Endothelial cell of umbilical vein (primary cell): ENCODE results near the gene TMIE. TPM values are rescaled to one million over a fixed set of nuclear protein-coding genes. Genes with fewer than 3 reads are reported as not detected.

ENCODE experiments used
- BruUV-seq: library from RNA; stranded (reverse); fragments of 400-500 nt; replicated peaks from 2 replicates; lab custom pipeline; 2021; lab: Mats Ljungman, UMichigan
- CTCF ChIA-PET: fragments of 300-600, 350-600 bp; sonication (Branson Sonifier 250); formaldehyde crosslinking; loops from one replicate; lab custom pipeline; 2021; ENCODE audit warnings: antibody characterized with exemption, inconsistent platforms; lab: Charles Lee
- POLR2A ChIA-PET: fragments of 300-600, 350-600 bp; sonication (Branson Sonifier 250); formaldehyde crosslinking; loops from one replicate; lab custom pipeline; 2021; ENCODE audit warnings: antibody characterized with exemption, inconsistent platforms; lab: Charles Lee
- DNase-seq: peaks from one replicate; pipeline ENCODE4 v3.0.0-alpha.2; 2011; ENCODE audit warnings: low read depth, low spot score
- FAIRE-seq: peaks from 2 replicates; lab custom pipeline; 2011; peaks lifted over from hg19 to GRCh38; lab: Jason Lieb, UNC
- H2AFZ ChIP-seq: 2 replicates; pipeline ENCODE4 v1.6.0; 2012; ENCODE audit warnings: low read depth, low read length, control low read depth, inconsistent platforms
- H3K27ac ChIP-seq: 2 replicates; pipeline ENCODE4 v1.5.1; 2011; ENCODE audit warnings: low read depth, mild to moderate bottlenecking, control low read depth, low read length, moderate library complexity; ENCODE audit not compliant: insufficient read depth
- H3K27me3 ChIP-seq, 2 experiments: 2 replicates each; pipeline versions ENCODE4 v1.6.0 to v1.6.1; 2011; ENCODE audit warnings: low read length in 2 of 2, mixed read lengths in 1 of 2; ENCODE audit not compliant: control insufficient read depth in 2 of 2, insufficient read depth in 2 of 2
- H3K36me3 ChIP-seq, 2 experiments: 2 replicates in 1 of 2; 3 replicates in 1 of 2; pipeline ENCODE4 v1.5.1; 2011; ENCODE audit warnings: low read length in 2 of 2, mild to moderate bottlenecking in 1 of 2, moderate library complexity in 1 of 2; ENCODE audit not compliant: control insufficient read depth in 2 of 2, insufficient read depth in 2 of 2; ENCODE audit errors: extremely low read depth in 1 of 2
- H3K4me1 ChIP-seq: 3 replicates; pipeline ENCODE4 v1.5.1; 2011; ENCODE audit warnings: mild to moderate bottlenecking, low read length; ENCODE audit not compliant: control insufficient read depth, insufficient read depth; ENCODE audit errors: extremely low read depth
- H3K4me2 ChIP-seq: 2 replicates; pipeline ENCODE4 v1.6.1; 2011; ENCODE audit warnings: low read length, control low read depth, mixed read lengths; ENCODE audit not compliant: insufficient read depth
- H3K4me3 ChIP-seq, 3 experiments: fragments of 200-600 bp in 1 of 3; sonication (generic), shearing (Covaris generic) in 1 of 3; replicated peaks in 1 of 3; 2 replicates each; pipeline ENCODE4 v1.5.1; 2011 to 2016; ENCODE audit warnings: control low read depth in 3 of 3, low read length in 3 of 3, mild to moderate bottlenecking in 2 of 3, inconsistent platforms in 1 of 3, low read depth in 1 of 3, moderate library complexity in 1 of 3; ENCODE audit not compliant: insufficient read depth in 1 of 3
- H3K79me2 ChIP-seq: 2 replicates; pipeline ENCODE4 v1.6.0; 2012; ENCODE audit warnings: low read length, inconsistent platforms; ENCODE audit not compliant: control insufficient read depth, insufficient read depth
- H3K9ac ChIP-seq: replicated peaks from 2 replicates; pipeline ENCODE3; 2011; ENCODE audit warnings: low read length, control low read depth; ENCODE audit not compliant: insufficient read depth; ENCODE audit errors: extremely low read depth
- H3K9me1 ChIP-seq: replicated peaks from 3 replicates; pipeline ENCODE4 v1.6.0; 2011; ENCODE audit warnings: mild to moderate bottlenecking, low read length; ENCODE audit not compliant: control insufficient read depth, insufficient read depth; ENCODE audit errors: extremely low read depth
- H3K9me3 ChIP-seq: replicated peaks from 2 replicates; pipeline ENCODE4 v1.5.1; 2012; ENCODE audit warnings: low read length, inconsistent platforms; ENCODE audit not compliant: control insufficient read depth, insufficient read depth
- H4K20me1 ChIP-seq: replicated peaks from 2 replicates; pipeline ENCODE3; 2011; ENCODE audit warnings: mild to moderate bottlenecking, low read length; ENCODE audit not compliant: control insufficient read depth, insufficient read depth; ENCODE audit errors: extremely low read depth
- EZH2 ChIP-seq: IDR thresholded peaks from 2 replicates; pipeline ENCODE4 v1.6.1; 2012; ENCODE audit warnings: borderline replicate concordance, low read depth, mild to moderate bottlenecking, moderate library complexity, low read length, inconsistent platforms; ENCODE audit not compliant: severe bottlenecking
- FOS ChIP-seq: IDR thresholded peaks from 2 replicates; pipeline ENCODE4 v1.6.1; 2011; ENCODE audit warnings: mild to moderate bottlenecking, low read length, moderate library complexity, borderline replicate concordance; ENCODE audit not compliant: insufficient read depth
- GATA2 ChIP-seq: IDR thresholded peaks from 2 replicates; pipeline ENCODE4 v1.7.0; 2011; ENCODE audit warnings: low read depth, mild to moderate bottlenecking, moderate library complexity, mixed read lengths, low read length; ENCODE audit not compliant: insufficient read length, insufficient read depth
- JUN ChIP-seq: IDR thresholded peaks from 2 replicates; pipeline ENCODE4 v1.6.1; 2011; ENCODE audit warnings: borderline replicate concordance, low read depth; ENCODE audit not compliant: insufficient read length, insufficient read depth
- MAX ChIP-seq: IDR thresholded peaks from 2 replicates; pipeline ENCODE4 v1.6.1; 2011; ENCODE audit not compliant: insufficient read depth, insufficient read length
- MYC ChIP-seq: IDR thresholded peaks from one replicate; pipeline ENCODE4 v1.6.1; 2011; ENCODE audit warnings: mild to moderate bottlenecking, low read depth, low read length
- POLR2AphosphoS5 ChIP-seq: IDR thresholded peaks from 2 replicates; pipeline ENCODE4 v1.6.1; 2012; ENCODE audit warnings: low read depth, mild to moderate bottlenecking, control low read depth, low read length, moderate library complexity; ENCODE audit not compliant: insufficient read depth
- dilution Hi-C: fragments of 300-500 bp; cut with MboI; formaldehyde crosslinking; loops from one replicate; pipeline ENCODE4 v1.15.0; 2019; ENCODE audit warnings: low sequenced_read_pairs; ENCODE audit not compliant: extremely low pct_ligation_motif_present
- intact Hi-C: fragments of 100-400 bp; cut with micrococcal nuclease; formaldehyde crosslinking; loops from one replicate; pipeline ENCODE4 v1.10.0; 2022
- polyA plus RNA-seq, 4 experiments: library from polyadenylated mRNA; depleted of rRNA in 3 of 4; stranded (reverse) in 3 of 4; unstranded in 1 of 4; fragments of >200 nt; gene quantifications; 2 replicates each; pipeline versions ENCODE4 v1.2.1 to v1.2.3, GENCODE V29; 2011 to 2012; ENCODE audit warnings: missing spikeins in 1 of 4
- total RNA-seq: library from RNA; stranded (reverse); gene quantifications from 2 replicates; pipeline ENCODE4 v1.2.3, GENCODE V29; 2021

Gene TMIE
- total and polyA plus RNA-seq, 2 donors (not counting 3 experiments of a cell fraction or from before 2014, with no cell fraction given), result 0.15 to 0.27 TPM

DNA sequence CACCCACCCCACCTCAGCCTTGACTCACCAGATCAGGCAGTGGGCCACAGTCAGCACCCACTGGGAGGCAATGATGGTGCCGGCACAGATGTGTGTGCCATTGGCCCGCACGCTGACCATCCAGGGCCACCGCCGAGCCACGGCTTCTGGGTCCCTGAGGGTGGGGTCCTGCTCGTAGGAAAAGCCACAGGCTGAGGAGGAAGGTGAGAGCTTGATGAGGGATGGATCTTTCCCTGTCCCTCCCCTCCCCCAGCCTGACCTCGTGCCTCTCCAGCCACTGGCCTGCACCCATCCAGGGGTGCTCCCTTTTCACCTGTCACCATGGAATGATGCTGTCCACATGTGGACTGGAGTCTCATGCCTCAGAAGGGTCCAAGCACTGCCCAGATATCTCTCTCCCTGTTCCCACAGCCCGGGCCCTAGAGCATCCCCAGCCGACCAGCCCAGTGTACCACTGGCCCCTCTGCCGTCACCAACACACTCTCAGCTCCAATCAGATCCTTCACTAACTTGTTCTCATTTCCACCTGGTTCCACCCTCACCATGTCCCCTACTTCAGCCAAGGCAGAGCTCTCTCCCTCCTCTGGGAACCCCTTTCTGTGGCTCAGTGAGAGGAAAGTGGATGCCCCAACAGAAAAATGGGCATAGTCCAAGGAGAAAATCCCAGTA, 14.4 kb downstream of the TMIE start:
- H4K20me1 ChIP-seq, result no peaks in the 10 kb centered on the region
- dilution Hi-C loops (no loop called here), intact Hi-C loops (no loop called here)
- TF ChIP-seq EZH2 (no peak), FOS (no peak), MAX (no peak), GATA2 (no peak), JUN (no peak), POLR2AphosphoS5 (no peak), MYC (no peak)
- ChIA-PET CTCF (interaction anchor here (0.8 to 2.4 kb wide), 5 partner anchors 9 to 194 kb away, joined by 3 to 7 read pairs (median 3); no protein-coding TSS in a partner anchor), POLR2A (interaction anchor here (0.7 kb wide), 1 partner anchor 277 kb away, joined by 3 read pairs; no protein-coding TSS in a partner anchor)
- H3K9ac ChIP-seq, result no peak overlapping the region
- DNase-seq, result no peak
- H3K4me1 ChIP-seq, result no peaks in the 10 kb centered on the region
- no TSS peak for BruUV-seq
- H2AFZ ChIP-seq, result no peak overlapping the region
- no peaks in the 10 kb centered on the region for H3K9me3 ChIP-seq
- no peak for FAIRE-seq
- H3K9me1 ChIP-seq, result no peaks in the 10 kb centered on the region
- no peak overlapping the region for H3K4me2 ChIP-seq
- H3K27ac ChIP-seq, result no peak overlapping the region
- H3K79me2 ChIP-seq, result no peaks in the 10 kb centered on the region
- peaks cover 2 to 4% of the 10 kb centered on the region in 2 experiments for H3K27me3 ChIP-seq
- no peak overlapping the region for H3K4me3 ChIP-seq
- H3K36me3 ChIP-seq, result no peaks in the 10 kb centered on the region
